Fibroblast of upper back skin (primary cell): ENCODE data around the gene BRIP1.
"Not testable (repeated sequence)": the region's sequence is repeated elsewhere in the genome, so short reads cannot be mapped to it uniquely, and the experiment has no call there.

ENCODE experiments used
- DNase-seq: peaks from one replicate; pipeline ENCODE4 v3.0.0-alpha.2; 2013

The BRIP1 gene

GRCh38 chr17:61723914-61724313 is 139.4 kb downstream of the BRIP1 start:
- no peak for DNase-seq

GRCh38 chr17:61723183-61723582 is 140.1 kb downstream of the BRIP1 start:
- no peak for DNase-seq

- DNase-seq, result no peak
These were observed 140.9 kb downstream of the BRIP1 start for GRCh38 chr17:61722398-61722797.

GRCh38 chr17:61720016-61720795 is 143.1 kb downstream of the BRIP1 start:
- peak; percentile 48 for DNase-seq

GRCh38 chr17:61719220-61719619 is 144.1 kb downstream of the BRIP1 start:
- DNase-seq, result not testable (repeated sequence)

- DNase-seq, result no peak
These were observed 145.3 kb downstream of the BRIP1 start for GRCh38 chr17:61718022-61718421.

- no peak for DNase-seq
These were observed 146.0 kb downstream of the BRIP1 start for GRCh38 chr17:61717352-61717751.

GRCh38 chr17:61716225-61716829 is 147.0 kb downstream of the BRIP1 start:
- no peak for DNase-seq

GRCh38 chr17:61715348-61715747 is 148.0 kb downstream of the BRIP1 start:
- DNase-seq, result no peak

- DNase-seq, result no peak
These were observed 149.0 kb downstream of the BRIP1 start for GRCh38 chr17:61714300-61714699.

- no peak for DNase-seq
These were observed 150.3 kb downstream of the BRIP1 start for GRCh38 chr17:61713035-61713434.

- no peak for DNase-seq
These were observed 152.8 kb downstream of the BRIP1 start for GRCh38 chr17:61710546-61710945.

GRCh38 chr17:61709567-61709966 is 153.8 kb downstream of the BRIP1 start:
- DNase-seq, result no peak

GRCh38 chr17:61704935-61705449 is 158.3 kb downstream of the BRIP1 start:
- no peak for DNase-seq

GRCh38 chr17:61702450-61702849 is 160.9 kb downstream of the BRIP1 start:
- DNase-seq, result no peak

GRCh38 chr17:61701978-61702377 is 161.3 kb downstream of the BRIP1 start:
- no peak for DNase-seq

- no peak for DNase-seq
These were observed 162.0 kb downstream of the BRIP1 start for GRCh38 chr17:61701334-61701733.

- no peak for DNase-seq
These were observed 163.1 kb downstream of the BRIP1 start for GRCh38 chr17:61700252-61700651.

GRCh38 chr17:61699694-61700093 is 163.6 kb downstream of the BRIP1 start:
- DNase-seq, result no peak

- no peak for DNase-seq
These were observed 164.3 kb downstream of the BRIP1 start for GRCh38 chr17:61699032-61699431.

- DNase-seq, result no peak
These were observed 165.1 kb downstream of the BRIP1 start for GRCh38 chr17:61698244-61698643.

- no peak for DNase-seq
These were observed 167.5 kb downstream of the BRIP1 start for GRCh38 chr17:61695779-61696337.

GRCh38 chr17:61694095-61694494 is 169.2 kb downstream of the BRIP1 start:
- DNase-seq, result no peak

- DNase-seq, result peak; percentile 8
These were observed 173.6 kb downstream of the BRIP1 start for GRCh38 chr17:61689610-61690180.
